ENCODE data around the gene RBPJ.

Gene RBPJ

DNA sequence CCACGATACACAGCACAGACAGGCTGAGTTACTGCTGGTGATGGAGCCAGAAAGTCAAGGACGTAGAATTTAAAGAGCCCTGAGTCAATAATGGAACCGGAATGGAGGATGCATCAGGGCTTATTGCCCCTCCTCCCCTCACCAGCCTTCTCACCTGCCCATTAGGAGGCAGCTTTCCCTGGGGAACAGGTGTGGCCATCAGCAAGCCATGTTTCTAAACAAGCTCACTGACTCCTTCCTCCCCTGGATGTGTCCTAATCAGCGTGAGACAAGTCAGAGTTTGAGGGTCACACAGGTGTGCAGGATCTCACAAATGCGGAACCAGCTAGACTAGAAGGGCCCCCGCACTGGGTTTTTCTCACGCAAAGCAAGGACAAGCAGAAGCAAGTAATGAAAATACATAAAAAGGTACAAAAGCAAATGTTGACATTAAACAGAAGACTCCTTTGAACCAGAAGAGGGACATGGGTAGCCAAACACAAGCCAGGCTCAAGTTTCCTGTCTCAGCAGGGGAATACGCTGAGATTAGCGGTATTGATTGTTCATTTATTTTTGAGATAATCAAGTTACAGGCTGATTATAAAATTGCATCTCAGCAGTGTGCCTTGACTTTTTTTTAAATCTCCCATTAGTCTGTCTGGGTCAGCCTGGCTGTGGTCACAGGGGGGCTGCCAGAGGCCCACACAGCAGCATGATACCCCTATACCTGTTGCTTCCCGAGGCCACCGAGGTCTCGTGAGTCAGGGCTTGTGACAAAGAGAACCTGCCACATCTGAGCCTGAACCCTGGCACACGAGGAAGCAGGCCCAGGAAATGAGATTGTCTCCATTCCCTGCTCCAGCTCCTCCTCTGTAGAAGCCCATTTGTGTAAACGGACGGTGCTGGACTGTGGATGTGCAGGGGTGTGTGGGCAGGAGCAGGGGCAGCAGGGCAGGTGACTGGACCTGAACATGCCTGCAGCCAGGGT is 132.0 kb downstream of the RBPJ start:
- TF ChIP-seq, protein P1, sequence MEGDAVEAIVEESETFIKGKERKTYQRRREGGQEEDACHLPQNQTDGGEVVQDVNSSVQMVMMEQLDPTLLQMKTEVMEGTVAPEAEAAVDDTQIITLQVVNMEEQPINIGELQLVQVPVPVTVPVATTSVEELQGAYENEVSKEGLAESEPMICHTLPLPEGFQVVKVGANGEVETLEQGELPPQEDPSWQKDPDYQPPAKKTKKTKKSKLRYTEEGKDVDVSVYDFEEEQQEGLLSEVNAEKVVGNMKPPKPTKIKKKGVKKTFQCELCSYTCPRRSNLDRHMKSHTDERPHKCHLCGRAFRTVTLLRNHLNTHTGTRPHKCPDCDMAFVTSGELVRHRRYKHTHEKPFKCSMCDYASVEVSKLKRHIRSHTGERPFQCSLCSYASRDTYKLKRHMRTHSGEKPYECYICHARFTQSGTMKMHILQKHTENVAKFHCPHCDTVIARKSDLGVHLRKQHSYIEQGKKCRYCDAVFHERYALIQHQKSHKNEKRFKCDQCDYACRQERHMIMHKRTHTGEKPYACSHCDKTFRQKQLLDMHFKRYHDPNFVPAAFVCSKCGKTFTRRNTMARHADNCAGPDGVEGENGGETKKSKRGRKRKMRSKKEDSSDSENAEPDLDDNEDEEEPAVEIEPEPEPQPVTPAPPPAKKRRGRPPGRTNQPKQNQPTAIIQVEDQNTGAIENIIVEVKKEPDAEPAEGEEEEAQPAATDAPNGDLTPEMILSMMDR (IDR thresholded peaks at IDR 0.05), result no peak

DNA sequence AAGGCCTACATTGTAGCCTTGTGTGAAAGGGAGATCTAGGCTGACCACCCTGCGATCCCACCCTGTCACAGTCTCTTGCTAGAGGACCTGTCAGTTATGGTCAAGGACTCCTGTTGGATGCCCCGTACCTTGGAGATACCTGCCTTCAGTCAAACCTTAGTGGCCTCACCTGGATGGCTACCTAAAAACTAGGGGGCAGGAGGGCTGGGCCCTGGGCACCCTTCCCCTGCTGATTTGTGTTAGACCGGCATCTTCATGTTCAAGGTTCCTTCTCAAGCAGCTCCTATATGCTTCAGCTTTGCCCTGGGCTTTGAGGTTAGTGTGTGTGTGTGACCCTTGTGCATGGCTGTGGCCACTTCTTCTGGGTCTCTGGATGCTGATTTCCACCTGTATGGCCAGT is 134.1 kb downstream of the RBPJ start:
- TF ChIP-seq, protein P1 (IDR thresholded peaks at IDR 0.05), result no peak

DNA sequence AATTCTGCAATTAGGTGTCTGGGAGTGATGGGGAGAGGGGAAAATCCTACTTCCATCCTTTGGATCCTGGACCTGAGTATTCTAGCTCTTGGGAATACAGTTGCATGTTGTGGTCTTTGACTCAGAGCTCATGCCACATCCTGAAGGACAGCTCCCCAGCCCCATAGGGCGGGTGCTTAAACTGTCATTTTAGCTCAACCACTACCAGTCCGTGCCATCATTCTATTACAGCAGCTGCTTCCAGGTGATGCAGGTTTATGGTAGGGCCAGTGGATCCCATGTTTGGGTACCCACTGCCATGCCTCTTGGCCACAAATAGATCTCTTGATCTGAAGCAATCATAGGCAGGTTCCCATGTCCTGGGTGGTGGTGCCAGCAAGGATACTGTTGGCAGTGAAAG is 134.8 kb downstream of the RBPJ start:
- TF ChIP-seq, protein P1 (IDR thresholded peaks at IDR 0.05), result no peak

DNA sequence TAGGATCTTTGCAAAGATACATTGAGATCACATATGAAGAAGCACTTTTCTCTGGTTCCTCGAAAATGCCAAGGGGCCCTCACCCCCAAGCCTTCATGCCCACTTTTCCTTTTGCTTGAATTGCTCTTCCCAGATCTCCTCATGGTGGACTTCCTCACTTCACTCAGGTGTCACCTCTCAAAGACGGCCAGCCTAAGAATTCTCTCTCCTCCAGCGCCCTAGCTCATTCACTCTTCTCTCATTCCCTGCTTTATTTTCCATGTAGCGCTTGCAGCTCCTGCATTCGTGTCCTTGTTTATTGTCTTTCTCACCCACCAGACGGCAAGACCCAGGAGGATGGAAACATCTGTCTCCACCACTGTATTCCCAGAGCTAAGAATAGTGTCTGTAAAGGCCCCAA is 136.6 kb downstream of the RBPJ start:
- TF ChIP-seq, protein P1 (IDR thresholded peaks at IDR 0.05), result no peak

DNA sequence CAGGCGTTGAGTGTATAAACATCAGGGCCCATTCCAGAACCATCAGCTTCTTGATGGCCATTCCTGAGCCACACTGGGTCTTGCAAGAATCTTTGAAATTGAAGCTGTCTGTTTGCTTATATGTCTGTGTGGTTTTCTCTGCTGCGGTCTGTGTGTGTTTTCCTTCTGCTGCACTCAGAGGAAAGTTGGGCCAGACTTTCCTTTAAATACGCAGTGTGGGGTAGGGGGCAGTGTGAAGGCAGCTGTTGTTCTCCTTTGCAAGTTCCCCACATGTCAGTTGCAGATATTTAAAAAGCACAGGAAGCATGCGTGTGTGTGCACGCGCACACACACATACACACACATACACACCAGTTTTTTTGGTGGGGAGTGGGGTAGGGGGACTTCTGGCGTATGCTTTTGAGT is 137.3 kb downstream of the RBPJ start:
- TF ChIP-seq, protein P1 (IDR thresholded peaks at IDR 0.05), result no peak

DNA sequence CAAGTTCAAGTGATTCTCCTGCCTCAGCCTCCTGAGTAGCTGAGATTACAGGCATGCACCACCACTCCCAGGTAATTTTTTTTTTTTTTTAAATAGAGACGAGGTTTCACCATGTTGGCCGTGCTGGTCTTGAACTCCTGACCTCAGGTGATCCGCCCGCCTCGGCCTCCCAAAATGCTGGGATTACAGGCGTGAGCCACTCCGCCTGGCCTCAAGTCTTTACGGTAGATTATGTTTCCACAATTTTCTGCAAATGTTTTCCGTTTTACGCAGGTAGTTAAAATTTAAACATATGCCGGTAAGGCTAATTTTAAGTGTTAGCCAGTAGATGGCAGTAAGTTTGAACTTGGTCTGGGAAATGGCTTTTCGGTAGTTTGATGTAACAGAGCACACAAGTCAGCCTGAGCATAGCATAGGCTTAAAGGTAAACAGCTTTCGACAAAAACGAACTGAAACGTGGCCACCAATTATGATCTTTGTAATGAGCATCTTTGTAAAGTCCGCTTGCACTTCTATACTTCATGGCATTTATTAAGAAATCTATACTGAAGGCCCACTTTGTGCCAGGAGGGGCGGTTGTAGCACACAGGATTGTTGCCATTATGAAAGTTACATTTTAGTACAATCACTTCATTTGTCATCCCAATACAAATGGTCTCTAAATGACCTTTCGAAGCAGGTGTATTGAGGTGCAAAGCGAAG is 138.4 kb downstream of the RBPJ start:
- TF ChIP-seq, protein P1 (IDR thresholded peaks at IDR 0.05), result peak; percentile 64

DNA sequence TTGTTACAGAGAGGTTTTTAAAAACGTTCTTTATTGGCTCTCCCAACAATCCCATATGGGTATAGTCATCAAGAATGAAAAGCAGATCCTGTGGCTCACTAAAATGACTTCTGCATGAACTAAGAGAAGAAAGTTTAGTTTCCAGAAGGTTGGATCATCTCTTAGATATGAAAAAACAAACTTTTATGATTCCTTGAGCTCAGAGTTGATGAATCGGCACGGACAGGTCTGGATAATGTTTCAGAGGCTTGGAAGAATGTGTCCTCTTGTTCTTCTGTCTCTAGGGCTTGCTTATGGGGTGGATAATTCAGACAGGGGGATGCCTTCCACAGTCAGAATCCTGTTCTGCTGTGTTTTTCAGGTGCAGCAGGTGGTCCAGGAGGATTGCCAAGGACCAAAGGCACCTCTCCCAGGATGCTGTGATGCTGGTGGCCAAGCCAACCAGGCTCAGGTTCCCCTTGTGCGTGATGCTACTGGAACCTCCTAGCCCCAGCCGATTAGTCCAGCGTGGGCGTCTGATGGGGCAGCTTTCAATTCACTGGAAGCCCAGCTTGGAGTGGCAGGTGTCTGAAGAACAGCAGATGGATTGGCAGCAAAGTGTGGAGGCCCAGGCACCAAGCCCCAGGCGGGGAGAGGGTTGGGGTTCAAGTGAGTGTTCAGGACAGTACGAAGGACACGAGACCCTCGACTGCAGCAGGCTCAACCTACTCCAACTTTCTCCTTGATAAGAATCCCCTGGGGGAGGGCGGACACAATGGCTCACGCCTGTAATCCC is 139.1 kb downstream of the RBPJ start:
- TF ChIP-seq, protein P1 (IDR thresholded peaks at IDR 0.05), result no peak
